Measurements from ENCODE around the gene CARMIL1.

DNA sequence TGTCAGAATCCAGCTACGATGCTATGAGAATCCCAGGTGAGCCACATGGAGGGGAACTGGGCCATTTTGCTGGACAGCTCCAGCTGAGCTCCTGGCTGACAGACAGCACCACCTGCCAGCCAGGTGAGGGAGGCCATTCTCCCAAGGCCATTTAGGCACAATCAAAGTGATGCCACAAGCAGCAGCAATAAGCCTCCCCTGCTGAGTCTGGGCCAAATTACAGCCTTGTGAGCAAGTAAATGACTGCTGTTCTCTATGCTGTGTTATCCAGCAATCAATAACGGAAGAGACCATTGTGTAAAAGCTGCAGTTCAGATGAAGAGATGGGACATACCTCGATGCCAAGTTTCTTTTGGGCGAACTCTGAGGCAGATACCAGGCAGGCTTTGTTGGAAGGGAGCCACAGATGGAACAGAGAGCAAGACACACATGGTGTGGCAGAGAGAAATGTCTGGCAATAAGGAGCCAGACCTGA lies 358.8 kb downstream of the CARMIL1 start:
- TF ChIP-seq POLR2A (IDR thresholded peaks at IDR 0.05) = no peak
- TF ChIP-seq, protein P1, sequence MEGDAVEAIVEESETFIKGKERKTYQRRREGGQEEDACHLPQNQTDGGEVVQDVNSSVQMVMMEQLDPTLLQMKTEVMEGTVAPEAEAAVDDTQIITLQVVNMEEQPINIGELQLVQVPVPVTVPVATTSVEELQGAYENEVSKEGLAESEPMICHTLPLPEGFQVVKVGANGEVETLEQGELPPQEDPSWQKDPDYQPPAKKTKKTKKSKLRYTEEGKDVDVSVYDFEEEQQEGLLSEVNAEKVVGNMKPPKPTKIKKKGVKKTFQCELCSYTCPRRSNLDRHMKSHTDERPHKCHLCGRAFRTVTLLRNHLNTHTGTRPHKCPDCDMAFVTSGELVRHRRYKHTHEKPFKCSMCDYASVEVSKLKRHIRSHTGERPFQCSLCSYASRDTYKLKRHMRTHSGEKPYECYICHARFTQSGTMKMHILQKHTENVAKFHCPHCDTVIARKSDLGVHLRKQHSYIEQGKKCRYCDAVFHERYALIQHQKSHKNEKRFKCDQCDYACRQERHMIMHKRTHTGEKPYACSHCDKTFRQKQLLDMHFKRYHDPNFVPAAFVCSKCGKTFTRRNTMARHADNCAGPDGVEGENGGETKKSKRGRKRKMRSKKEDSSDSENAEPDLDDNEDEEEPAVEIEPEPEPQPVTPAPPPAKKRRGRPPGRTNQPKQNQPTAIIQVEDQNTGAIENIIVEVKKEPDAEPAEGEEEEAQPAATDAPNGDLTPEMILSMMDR (IDR thresholded peaks at IDR 0.05) = no peak

Measured in heart left ventricle (tissue), 13 donors.